Retinal pigment epithelial cell (primary cell): ENCODE measurements around the gene NSG2.
"Not testable (repeated sequence)": the region's sequence is repeated elsewhere in the genome, so short reads cannot be mapped to it uniquely, and the experiment has no call there.

Source experiments
- DNase-seq: peaks from one replicate; pipeline ENCODE4 v3.0.0-alpha.2; 2010; ENCODE audit warnings: low read depth
- H3K4me3 ChIP-seq: 2 replicates; pipeline ENCODE4 v1.5.1; 2011; ENCODE audit warnings: mild to moderate bottlenecking, low read length, control low read depth, moderate library complexity
- CTCF ChIP-seq: conservative IDR thresholded peaks from 2 replicates; pipeline ENCODE4 v1.5.1; 2011; ENCODE audit warnings: low read depth, low read length, control low read depth, inconsistent platforms

NSG2 gene

GRCh38 chr5:174139623-174140022, 94.1 kb downstream of the NSG2 start:
- DNase-seq: no peak
- no peak for TF ChIP-seq CTCF
- H3K4me3 ChIP-seq: no peak overlapping the region

GRCh38 chr5:174140452-174141020, 95.0 kb downstream of the NSG2 start:
- no peak for DNase-seq
- TF ChIP-seq CTCF: no peak
- no peak overlapping the region for H3K4me3 ChIP-seq

GRCh38 chr5:174141398-174141797, 95.9 kb downstream of the NSG2 start:
- TF ChIP-seq CTCF: no peak
- no peak for DNase-seq
- no peak overlapping the region for H3K4me3 ChIP-seq

- no peak for DNase-seq
- no peak for TF ChIP-seq CTCF
- H3K4me3 ChIP-seq: no peak overlapping the region
These were observed 99.6 kb downstream of the NSG2 start for GRCh38 chr5:174145091-174145490.

- H3K4me3 ChIP-seq: no peak overlapping the region
- TF ChIP-seq CTCF: no peak
- no peak for DNase-seq
These were observed 100.3 kb downstream of the NSG2 start for GRCh38 chr5:174145821-174146220.

- no peak for DNase-seq
These were observed 101.0 kb downstream of the NSG2 start for GRCh38 chr5:174146556-174146955.

GRCh38 chr5:174147012-174147411, 101.5 kb downstream of the NSG2 start:
- not testable (repeated sequence) for H3K4me3 ChIP-seq, DNase-seq

More at GRCh38 chr5:174146556-174146955, 101.0 kb downstream of the NSG2 start:
- TF ChIP-seq CTCF: no peak
- H3K4me3 ChIP-seq: no peak overlapping the region

GRCh38 chr5:174147551-174147950, 102.0 kb downstream of the NSG2 start:
- H3K4me3 ChIP-seq: no peak overlapping the region
- DNase-seq: no peak
- TF ChIP-seq CTCF: no peak
